NB4 (cell line): ENCODE data around the gene MAN1A1.

Experiments
- MYC ChIP-seq: IDR thresholded peaks from 2 replicates; pipeline ENCODE4 v1.6.1; 2011; ENCODE audit warnings: low read depth, low read length
- TF ChIP-seq, protein P1 (sequence below): IDR thresholded peaks from one replicate; pipeline ENCODE4 v1.5.1; 2012; ENCODE audit warnings: low read depth, low read length

- TF ChIP-seq MYC = no peak
- TF ChIP-seq, protein P1, sequence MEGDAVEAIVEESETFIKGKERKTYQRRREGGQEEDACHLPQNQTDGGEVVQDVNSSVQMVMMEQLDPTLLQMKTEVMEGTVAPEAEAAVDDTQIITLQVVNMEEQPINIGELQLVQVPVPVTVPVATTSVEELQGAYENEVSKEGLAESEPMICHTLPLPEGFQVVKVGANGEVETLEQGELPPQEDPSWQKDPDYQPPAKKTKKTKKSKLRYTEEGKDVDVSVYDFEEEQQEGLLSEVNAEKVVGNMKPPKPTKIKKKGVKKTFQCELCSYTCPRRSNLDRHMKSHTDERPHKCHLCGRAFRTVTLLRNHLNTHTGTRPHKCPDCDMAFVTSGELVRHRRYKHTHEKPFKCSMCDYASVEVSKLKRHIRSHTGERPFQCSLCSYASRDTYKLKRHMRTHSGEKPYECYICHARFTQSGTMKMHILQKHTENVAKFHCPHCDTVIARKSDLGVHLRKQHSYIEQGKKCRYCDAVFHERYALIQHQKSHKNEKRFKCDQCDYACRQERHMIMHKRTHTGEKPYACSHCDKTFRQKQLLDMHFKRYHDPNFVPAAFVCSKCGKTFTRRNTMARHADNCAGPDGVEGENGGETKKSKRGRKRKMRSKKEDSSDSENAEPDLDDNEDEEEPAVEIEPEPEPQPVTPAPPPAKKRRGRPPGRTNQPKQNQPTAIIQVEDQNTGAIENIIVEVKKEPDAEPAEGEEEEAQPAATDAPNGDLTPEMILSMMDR = no peak
Observed at GRCh38 chr6:119384444-119384843, 34.9 kb upstream of the MAN1A1 start.
